HepG2 (cell line): ENCODE data around the gene KLKB1. TPM values are rescaled to one million over a fixed set of nuclear protein-coding genes. Genes with fewer than 3 reads are reported as not detected.

Experiments
- HNRNPLL ChIP-seq: fragments of 200-400 bp; formaldehyde crosslinking; IDR thresholded peaks from 2 replicates; pipeline ENCODE4 v1.6.1; 2017; ENCODE audit warnings: mild to moderate bottlenecking, low read depth, low read length; ENCODE audit not compliant: poor library complexity, severe bottlenecking
- KLF16 ChIP-seq, 2 experiments: sonication (generic) in 1 of 2; formaldehyde crosslinking in 1 of 2; IDR thresholded peaks; 2 replicates each; pipeline versions ENCODE4 v1.6.1 to v1.8.0; 2016 to 2023; ENCODE audit warnings: missing genetic modification reagents in 2 of 2, missing compliant biosample characterization in 1 of 2
- MAFK ChIP-seq, 2 experiments: IDR thresholded peaks in 1 of 2; conservative IDR thresholded peaks in 1 of 2; 2 replicates each; pipeline ENCODE4 v1.6.1; 2011; ENCODE audit warnings: improper control_type of control experiment in 2 of 2, low read length in 2 of 2
- NFIC ChIP-seq: IDR thresholded peaks from 2 replicates; pipeline ENCODE4 v1.6.1; 2012; ENCODE audit warnings: mild to moderate bottlenecking, low read length, inconsistent platforms
- PTBP1 ChIP-seq: fragments of 200-400 bp; formaldehyde crosslinking; IDR thresholded peaks from 2 replicates; pipeline ENCODE4 v1.6.1; 2018; ENCODE audit warnings: low read length, low read depth; ENCODE audit not compliant: poor library complexity, severe bottlenecking
- SAP130 ChIP-seq: IDR thresholded peaks from 2 replicates; pipeline ENCODE4 v1.6.1; 2016; ENCODE audit warnings: low read depth
- SOX5 ChIP-seq: IDR thresholded peaks from 2 replicates; pipeline ENCODE4 v1.6.1; 2016; ENCODE audit warnings: borderline replicate concordance
- ZMYM4 ChIP-seq: sonication (generic); formaldehyde crosslinking; IDR thresholded peaks from 2 replicates; pipeline ENCODE4 v1.8.1; 2023; ENCODE audit warnings: mild to moderate bottlenecking, missing genetic modification reagents
- ZNF296 ChIP-seq: sonication (generic); formaldehyde crosslinking; conservative IDR thresholded peaks from 2 replicates; pipeline ENCODE4 v1.5.0; 2020; ENCODE audit warnings: mild to moderate bottlenecking, missing genetic modification reagents
- ZNF772 ChIP-seq: sonication (generic); formaldehyde crosslinking; IDR thresholded peaks from 2 replicates; pipeline ENCODE4 v1.5.0; 2020; ENCODE audit warnings: mild to moderate bottlenecking, missing genetic modification reagents
- polyA plus RNA-seq, 8 experiments: library from polyadenylated mRNA; depleted of rRNA in 3 of 8; stranded (reverse) in 7 of 8; unstranded in 1 of 8; fragments of >200 nt; fragmentation: Illumina TruSeq in 4 of 8; extraction: Trizol in 4 of 8; gene quantifications; 2 replicates each; pipeline versions ENCODE4 v1.2.1 to v1.2.3, GENCODE V29; 2011 to 2016; ENCODE audit warnings: low read depth in 4 of 8, missing spikeins in 1 of 8, mixed read lengths in 1 of 8; ENCODE audit not compliant: insufficient read depth in 1 of 8
- total RNA-seq, 5 experiments: library from RNA; depleted of rRNA; stranded (reverse); fragments of >200 nt; fragmentation: Illumina TruSeq; extraction: Trizol; gene quantifications; 2 replicates each; pipeline ENCODE4 v1.2.3, GENCODE V29; 2016; ENCODE audit warnings: low read depth in 1 of 5
- TF ChIP-seq, protein P1 (sequence below): sonication (generic); formaldehyde crosslinking; conservative IDR thresholded peaks from 2 replicates; pipeline ENCODE4 v1.4.0; 2020; ENCODE audit warnings: mild to moderate bottlenecking, missing genetic modification reagents, moderate library complexity
- TF ChIP-seq, protein P2 (sequence below), 2 experiments: fragments of 450-650 bp in 1 of 2; sonication (generic) in 1 of 2; formaldehyde crosslinking in 1 of 2; IDR thresholded peaks; 2 replicates each; pipeline versions ENCODE4 v1.6.1 to v1.8.0; 2016 to 2022; ENCODE audit warnings: antibody characterized with exemption in 1 of 2, mild to moderate bottlenecking in 1 of 2, missing genetic modification reagents in 1 of 2

The KLKB1 gene
- total and polyA plus RNA-seq, 2 of the 13 experiments (the other 11 are each of a cell fraction or from before 2014, with no cell fraction given), result 0.26 to 0.49 TPM

- TF ChIP-seq, protein P1, sequence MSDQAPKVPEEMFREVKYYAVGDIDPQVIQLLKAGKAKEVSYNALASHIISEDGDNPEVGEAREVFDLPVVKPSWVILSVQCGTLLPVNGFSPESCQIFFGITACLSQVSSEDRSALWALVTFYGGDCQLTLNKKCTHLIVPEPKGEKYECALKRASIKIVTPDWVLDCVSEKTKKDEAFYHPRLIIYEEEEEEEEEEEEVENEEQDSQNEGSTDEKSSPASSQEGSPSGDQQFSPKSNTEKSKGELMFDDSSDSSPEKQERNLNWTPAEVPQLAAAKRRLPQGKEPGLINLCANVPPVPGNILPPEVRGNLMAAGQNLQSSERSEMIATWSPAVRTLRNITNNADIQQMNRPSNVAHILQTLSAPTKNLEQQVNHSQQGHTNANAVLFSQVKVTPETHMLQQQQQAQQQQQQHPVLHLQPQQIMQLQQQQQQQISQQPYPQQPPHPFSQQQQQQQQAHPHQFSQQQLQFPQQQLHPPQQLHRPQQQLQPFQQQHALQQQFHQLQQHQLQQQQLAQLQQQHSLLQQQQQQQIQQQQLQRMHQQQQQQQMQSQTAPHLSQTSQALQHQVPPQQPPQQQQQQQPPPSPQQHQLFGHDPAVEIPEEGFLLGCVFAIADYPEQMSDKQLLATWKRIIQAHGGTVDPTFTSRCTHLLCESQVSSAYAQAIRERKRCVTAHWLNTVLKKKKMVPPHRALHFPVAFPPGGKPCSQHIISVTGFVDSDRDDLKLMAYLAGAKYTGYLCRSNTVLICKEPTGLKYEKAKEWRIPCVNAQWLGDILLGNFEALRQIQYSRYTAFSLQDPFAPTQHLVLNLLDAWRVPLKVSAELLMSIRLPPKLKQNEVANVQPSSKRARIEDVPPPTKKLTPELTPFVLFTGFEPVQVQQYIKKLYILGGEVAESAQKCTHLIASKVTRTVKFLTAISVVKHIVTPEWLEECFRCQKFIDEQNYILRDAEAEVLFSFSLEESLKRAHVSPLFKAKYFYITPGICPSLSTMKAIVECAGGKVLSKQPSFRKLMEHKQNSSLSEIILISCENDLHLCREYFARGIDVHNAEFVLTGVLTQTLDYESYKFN (CRISPR knock-in tag), result peak; percentile 76
- TF ChIP-seq NFIC (peak; percentile 87), KLF16 (CRISPR knock-in tag; IDR thresholded peaks at IDR 0.05) (0 out of 4 replicates have a peak, but pooled peaks of 1 of the 2 experiments have one; percentile 43), PTBP1 (no peak), ZMYM4 (CRISPR knock-in tag) (0 out of 2 replicates have a peak, but pooled peaks have one; percentile 33), SOX5 (CRISPR knock-in tag) (peak; percentile 31; the same call in 1 of the 2 replicates), SAP130 (CRISPR knock-in tag) (peak; percentile 45; the same call in 1 of the 2 replicates), HNRNPLL (no peak), ZNF296 (no peak), ZNF772 (CRISPR knock-in tag) (0 out of 2 replicates have a peak, but pooled peaks have one; percentile 58), MAFK (conservative IDR thresholded peaks at IDR 0.05 in 1 of 2, IDR thresholded peaks at IDR 0.05 in 1 of 2; ENCODE audit: low read length in 2 of 2) (peak; percentile 89 to 95)
- TF ChIP-seq, protein P2, sequence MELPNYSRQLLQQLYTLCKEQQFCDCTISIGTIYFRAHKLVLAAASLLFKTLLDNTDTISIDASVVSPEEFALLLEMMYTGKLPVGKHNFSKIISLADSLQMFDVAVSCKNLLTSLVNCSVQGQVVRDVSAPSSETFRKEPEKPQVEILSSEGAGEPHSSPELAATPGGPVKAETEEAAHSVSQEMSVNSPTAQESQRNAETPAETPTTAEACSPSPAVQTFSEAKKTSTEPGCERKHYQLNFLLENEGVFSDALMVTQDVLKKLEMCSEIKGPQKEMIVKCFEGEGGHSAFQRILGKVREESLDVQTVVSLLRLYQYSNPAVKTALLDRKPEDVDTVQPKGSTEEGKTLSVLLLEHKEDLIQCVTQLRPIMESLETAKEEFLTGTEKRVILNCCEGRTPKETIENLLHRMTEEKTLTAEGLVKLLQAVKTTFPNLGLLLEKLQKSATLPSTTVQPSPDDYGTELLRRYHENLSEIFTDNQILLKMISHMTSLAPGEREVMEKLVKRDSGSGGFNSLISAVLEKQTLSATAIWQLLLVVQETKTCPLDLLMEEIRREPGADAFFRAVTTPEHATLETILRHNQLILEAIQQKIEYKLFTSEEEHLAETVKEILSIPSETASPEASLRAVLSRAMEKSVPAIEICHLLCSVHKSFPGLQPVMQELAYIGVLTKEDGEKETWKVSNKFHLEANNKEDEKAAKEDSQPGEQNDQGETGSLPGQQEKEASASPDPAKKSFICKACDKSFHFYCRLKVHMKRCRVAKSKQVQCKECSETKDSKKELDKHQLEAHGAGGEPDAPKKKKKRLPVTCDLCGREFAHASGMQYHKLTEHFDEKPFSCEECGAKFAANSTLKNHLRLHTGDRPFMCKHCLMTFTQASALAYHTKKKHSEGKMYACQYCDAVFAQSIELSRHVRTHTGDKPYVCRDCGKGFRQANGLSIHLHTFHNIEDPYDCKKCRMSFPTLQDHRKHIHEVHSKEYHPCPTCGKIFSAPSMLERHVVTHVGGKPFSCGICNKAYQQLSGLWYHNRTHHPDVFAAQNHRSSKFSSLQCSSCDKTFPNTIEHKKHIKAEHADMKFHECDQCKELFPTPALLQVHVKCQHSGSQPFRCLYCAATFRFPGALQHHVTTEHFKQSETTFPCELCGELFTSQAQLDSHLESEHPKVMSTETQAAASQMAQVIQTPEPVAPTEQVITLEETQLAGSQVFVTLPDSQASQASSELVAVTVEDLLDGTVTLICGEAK (IDR thresholded peaks at IDR 0.05), result no peak
- TF ChIP-seq, protein P2 (CRISPR knock-in tag; IDR thresholded peaks at IDR 0.05), result peak; percentile 31; the same call in 1 of the 2 replicates
These were observed at the start of gene KLKB1 (continued) for GRCh38 chr4:186227221-186227620.
